ENCODE results near the gene ELL2. TPM values are rescaled to one million over a fixed set of nuclear protein-coding genes. Genes with fewer than 3 reads are reported as not detected.

ELL2 gene
- total and polyA plus RNA-seq, 9 of the 15 experiments (the other 6 are each of a cell fraction or from before 2014, with no cell fraction given) = 4.3 to 18.3 (median 14.5) TPM

- no peak overlapping the region for H3K9ac ChIP-seq (ENCODE audit: insufficient read depth in 1 of 2, low read depth in 2 of 2, low read length in 2 of 2)
- 6% methylated on average over 1 of the region's 1 CpG for WGBS (ENCODE audit: insufficient coverage, low coverage, missing lambda C conversion rate)
- DNase-seq (ENCODE audit: extremely low read depth in 1 of 4, low spot score in 3 of 4) (no peak), ATAC-seq (no peak), FAIRE-seq (no peak)
- no peaks in the 10 kb centered on the region for H4K20me1 ChIP-seq (replicated peaks; ENCODE audit: control insufficient read depth, insufficient read depth, low read length)
- H3K27me3 ChIP-seq (ENCODE audit: control insufficient read depth in 2 of 2, insufficient read depth in 2 of 2, low read length in 2 of 2) = no peaks in the 10 kb centered on the region
- in situ Hi-C loops (cut with MboI) = no loop called here
- no TSS peak for BruUV-seq (replicated peaks)
- H3K27ac ChIP-seq (ENCODE audit: extremely low read depth, low read depth, low read length) = no peak overlapping the region
- intact Hi-C loops (cut with micrococcal nuclease) = no loop called here
- POLR2A ChIA-PET = no interaction called here
- no peak overlapping the region for H3K4me2 ChIP-seq (ENCODE audit: insufficient read depth, low read length)
- H2AFZ ChIP-seq (ENCODE audit: low read depth, low read length) = no peak overlapping the region
- no peaks in the 10 kb centered on the region for H3K36me3 ChIP-seq (ENCODE audit: control insufficient read depth, insufficient read depth, low read length)
- no peaks in the 10 kb centered on the region for H3K9me1 ChIP-seq (ENCODE audit: control insufficient read depth, insufficient read depth, low read length)
- CTCF ChIA-PET (ENCODE audit: low intra/inter-chr PET ratio) = no interaction called here
- no peaks in the 10 kb centered on the region for H3K9me3 ChIP-seq (replicated peaks; ENCODE audit: control insufficient read depth, insufficient read depth, low read depth, low read length)
- no peaks in the 10 kb centered on the region for H3K79me2 ChIP-seq (ENCODE audit: control insufficient read depth, insufficient read depth, low read length)
- TF ChIP-seq CBX5 (IDR thresholded peaks at IDR 0.05; ENCODE audit: borderline replicate concordance, low read depth) (peak; percentile 80; the same call in 1 of the 2 replicates), WHSC1 (IDR thresholded peaks at IDR 0.05; ENCODE audit: low read length) (no peak), ZNF174 (CRISPR knock-in tag; IDR thresholded peaks at IDR 0.05) (no peak), TRIM28 (IDR thresholded peaks at IDR 0.05) (peak; percentile 60; the same call in 1 of the 2 replicates), POLR2H (tag; IDR thresholded peaks at IDR 0.05; ENCODE audit: low read depth) (no peak), ZNF263 (CRISPR knock-in tag; IDR thresholded peaks at IDR 0.05; ENCODE audit: borderline replicate concordance) (no peak), CBX3 (IDR thresholded peaks at IDR 0.05; ENCODE audit: borderline replicate concordance in 1 of 2, low read length in 2 of 2) (peak in 1 of 2 experiments; percentile 87; a peak in 2 of 3 replicates), ETV6 (IDR thresholded peaks at IDR 0.05; ENCODE audit: borderline replicate concordance in 1 of 2, low read depth in 2 of 2, low read length in 1 of 2) (no peak), ETV6 (CRISPR knock-in tag; IDR thresholded peaks at IDR 0.05; ENCODE audit: borderline replicate concordance) (no peak), SMARCA4 (IDR thresholded peaks at IDR 0.05) (no peak)
- no peaks in the 10 kb centered on the region for H3K4me1 ChIP-seq (replicated peaks in 1 of 2; ENCODE audit: control insufficient read depth in 2 of 2, insufficient read depth in 2 of 2, low read length in 2 of 2)
- H3K4me3 ChIP-seq = no peak overlapping the region
Observed at GRCh38 chr5:96004754-96005153, 43.1 kb upstream of the ELL2 start.

Data from K562 (cell line).